RKO (cell line): Measurements from ENCODE around the gene PSMB7.

Experiments used
- DNase-seq: peaks from one replicate; pipeline ENCODE4 v3.0.0-alpha.2; 2016; ENCODE audit warnings: low spot score

The PSMB7 gene

DNA sequence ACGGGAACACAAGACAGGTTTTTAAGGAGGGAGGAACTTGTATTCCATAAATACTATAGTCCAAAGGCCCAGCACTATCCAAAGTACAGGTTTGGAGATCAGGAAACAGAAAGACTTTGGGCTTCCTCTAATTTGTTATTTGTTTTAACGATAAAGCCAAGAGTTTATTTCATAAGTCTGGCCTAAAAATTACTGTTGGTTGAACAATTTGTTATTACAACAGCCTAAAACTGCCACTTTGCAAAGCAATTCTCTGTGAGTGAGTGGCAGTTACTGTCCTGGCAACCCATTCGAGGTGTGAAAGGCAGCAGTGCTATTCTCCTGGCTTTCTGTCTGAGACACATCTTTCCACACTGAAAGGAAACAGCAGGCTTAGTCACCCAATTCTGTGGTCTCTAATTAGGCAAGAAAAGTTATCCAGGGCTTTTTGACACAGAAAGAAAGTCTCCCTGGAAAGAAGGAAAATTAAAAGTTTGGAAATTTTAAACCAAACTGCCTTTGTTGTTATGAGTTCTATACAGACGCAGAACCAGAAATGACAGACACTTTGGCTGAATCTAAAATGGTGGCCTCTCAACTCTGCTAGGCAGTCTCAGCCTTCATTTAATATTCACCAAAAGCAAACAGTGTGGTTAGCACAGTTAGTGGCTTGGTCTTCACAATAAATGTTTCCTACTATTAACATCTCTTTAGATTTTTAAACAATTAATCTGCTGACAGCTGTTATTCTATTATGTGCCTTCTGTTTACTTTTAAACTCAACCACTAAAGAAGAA, 33.9 kb downstream of the PSMB7 start:
- DNase-seq = no peak

- no peak for DNase-seq
These were observed 37.5 kb downstream of the PSMB7 start for GRCh38 chr9:124377551-124378406.

- no peak for DNase-seq
These were observed 38.9 kb downstream of the PSMB7 start for GRCh38 chr9:124376329-124376728.

DNA sequence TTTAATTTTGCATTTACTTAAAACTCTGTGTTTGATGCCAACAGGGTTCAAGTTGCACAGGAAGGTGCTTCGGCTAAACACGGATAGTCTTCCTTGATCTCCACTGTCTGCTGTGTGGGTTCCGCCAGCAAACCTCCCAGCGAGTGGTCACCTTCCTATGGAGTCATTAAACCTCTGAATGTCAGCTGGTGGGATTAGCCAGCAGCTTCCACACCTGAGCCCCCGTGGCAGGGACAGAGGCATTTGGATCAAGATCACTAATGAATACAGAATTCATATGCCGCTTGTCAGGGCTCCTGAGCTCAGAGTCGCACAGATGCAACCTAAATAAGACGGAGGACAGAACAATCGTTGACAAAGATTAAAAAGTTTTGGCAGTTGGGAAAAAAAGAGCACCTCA, 39.5 kb downstream of the PSMB7 start:
- DNase-seq = no peak

DNA sequence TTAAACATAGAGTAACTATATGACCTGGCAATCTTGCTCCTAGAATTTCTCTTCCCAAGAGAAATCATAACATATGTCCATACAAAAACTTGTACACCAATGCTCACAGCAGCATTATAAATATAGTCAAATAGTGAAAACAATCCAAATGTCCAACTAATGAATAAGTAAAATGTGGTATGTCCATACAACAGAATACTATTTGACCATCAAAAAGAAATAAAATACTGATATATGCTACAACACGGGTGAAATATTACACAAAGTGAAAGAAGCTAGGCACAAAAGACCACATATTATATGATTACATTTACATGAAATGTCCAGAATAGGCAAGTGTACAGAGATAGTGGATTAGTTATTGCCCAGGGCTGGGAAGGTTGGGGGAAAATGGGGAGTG, 41.4 kb downstream of the PSMB7 start:
- no peak for DNase-seq

- DNase-seq = no peak
These were observed 41.9 kb downstream of the PSMB7 start for GRCh38 chr9:124373386-124373785.

DNA sequence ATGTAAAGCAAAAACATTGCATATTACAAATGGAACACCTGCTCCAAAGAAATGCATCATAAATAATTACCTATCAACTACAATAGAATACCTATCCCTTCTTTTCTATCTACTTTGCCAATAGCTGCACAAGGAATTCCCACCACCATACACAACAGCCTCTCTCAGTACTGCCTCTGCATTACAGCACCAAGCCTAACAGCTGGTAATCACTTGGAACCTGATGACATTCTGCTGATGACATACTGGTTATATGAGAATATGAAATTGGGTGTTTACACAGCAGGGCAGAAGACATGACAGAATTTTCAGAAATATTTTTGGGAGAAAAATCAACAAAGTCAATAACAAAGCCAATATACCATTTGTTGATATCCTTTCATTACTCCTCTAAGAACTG, 43.2 kb downstream of the PSMB7 start:
- DNase-seq = no peak

GRCh38 chr9:124370896-124371582, 44.2 kb downstream of the PSMB7 start:
- DNase-seq = no peak

DNA sequence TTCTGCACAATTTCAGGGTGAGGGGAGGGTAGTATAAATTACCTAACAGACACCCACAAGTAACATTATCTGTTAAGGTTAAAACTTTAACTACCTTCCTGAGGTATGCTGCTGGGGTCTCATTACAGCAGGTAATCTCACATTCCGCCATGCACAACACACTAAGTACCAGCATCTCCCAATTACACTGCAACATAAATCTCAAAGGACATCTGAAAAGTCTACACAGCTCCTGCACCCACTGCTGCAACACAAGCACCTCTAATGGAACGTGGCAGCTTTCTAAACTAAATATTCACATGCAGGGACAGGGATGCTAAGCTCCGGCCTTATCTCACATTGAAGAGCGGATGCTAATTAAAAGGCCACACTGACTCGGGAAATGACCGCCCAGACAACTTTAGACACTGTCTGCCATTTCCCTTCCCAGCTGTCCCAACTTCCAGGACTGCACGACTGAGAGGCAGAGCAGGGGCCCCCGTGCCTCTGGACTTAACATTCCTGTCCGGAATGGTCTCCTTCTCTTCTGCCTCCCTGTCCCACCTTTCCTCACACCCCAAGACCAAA, 45.9 kb downstream of the PSMB7 start:
- DNase-seq = no peak

DNA sequence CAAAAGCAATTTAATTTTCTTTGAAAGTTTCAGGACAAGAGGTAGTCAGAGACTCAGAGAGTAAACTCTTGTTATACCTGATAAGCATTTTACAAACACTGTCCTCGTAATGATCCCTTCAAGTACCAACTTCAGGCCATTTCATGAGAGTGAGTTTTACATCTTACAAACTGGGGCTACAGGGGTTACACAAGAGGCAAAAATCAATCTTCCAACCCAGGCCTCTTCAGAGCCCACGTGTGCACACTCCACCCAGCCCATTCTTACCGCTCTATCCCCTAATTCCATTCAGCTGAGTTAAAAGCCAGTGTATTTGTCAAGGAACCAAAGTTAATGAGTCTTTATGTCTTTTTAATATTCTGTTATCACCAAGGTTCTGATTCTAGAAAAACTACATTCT, 46.5 kb downstream of the PSMB7 start:
- DNase-seq = no peak

- peak; percentile 54 for DNase-seq
These were observed 48.6 kb downstream of the PSMB7 start for GRCh38 chr9:124366476-124367220.

DNA sequence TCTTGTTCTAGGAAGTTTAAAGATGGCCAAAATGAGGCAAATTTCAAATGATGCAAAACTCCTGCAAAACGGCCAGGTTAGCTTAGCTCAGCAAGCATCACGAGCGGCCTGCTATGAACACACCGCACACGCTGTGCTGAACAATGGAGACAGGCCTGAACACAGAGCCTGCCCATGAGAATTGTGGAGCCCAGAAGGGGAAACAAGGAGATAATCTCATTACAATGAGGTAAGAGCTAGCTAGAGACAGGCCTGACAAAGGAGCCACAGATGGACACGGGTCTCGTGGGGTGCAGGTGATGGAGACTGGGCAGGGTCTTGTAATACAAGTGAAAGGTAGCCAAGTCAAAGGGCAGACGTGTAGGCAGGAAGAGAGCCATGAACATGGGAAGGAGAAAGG, 50.2 kb downstream of the PSMB7 start:
- DNase-seq = no peak

- DNase-seq = no peak
These were observed 51.1 kb downstream of the PSMB7 start for GRCh38 chr9:124364141-124364540.

DNA sequence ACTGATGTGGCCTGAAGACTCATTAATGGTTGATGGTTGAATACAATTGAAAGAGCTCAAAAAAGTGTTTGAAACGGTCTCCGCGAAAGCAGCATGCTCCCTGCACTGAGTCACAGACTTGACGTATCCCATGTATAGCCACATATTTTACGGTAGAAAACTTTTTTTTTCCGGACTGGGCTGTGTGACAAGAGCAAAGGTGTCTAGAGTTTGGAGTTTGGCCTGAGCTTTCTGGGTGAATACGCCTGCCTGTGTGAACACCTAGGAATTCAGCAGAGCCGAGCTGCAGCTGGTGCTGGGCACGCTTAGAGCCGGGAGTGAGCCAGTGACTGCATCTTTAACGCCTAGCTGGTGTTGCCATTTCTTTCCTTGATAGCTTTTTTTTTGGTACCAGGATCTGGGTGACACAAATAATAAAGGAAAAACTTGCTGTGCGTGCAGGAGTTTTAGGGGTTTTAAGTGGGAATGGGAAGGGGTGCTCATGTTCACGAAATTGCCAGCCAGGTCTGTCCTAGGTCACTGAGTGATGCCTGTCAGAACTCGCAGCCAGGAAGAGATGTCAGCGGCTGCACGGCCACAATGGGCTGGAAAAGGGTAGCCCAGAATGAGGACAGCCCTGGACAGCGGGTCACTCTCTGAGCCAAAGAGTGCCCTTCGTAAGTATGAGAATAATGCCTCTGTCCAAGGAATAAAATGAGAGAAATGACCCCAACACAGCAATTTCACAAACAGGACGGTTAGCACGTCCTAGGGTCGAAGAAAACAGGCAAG, 51.7 kb downstream of the PSMB7 start:
- no peak for DNase-seq

GRCh38 chr9:124361128-124361527, 54.1 kb downstream of the PSMB7 start:
- DNase-seq = no peak

- no peak for DNase-seq
These were observed 55.2 kb downstream of the PSMB7 start for GRCh38 chr9:124359855-124360678.

DNA sequence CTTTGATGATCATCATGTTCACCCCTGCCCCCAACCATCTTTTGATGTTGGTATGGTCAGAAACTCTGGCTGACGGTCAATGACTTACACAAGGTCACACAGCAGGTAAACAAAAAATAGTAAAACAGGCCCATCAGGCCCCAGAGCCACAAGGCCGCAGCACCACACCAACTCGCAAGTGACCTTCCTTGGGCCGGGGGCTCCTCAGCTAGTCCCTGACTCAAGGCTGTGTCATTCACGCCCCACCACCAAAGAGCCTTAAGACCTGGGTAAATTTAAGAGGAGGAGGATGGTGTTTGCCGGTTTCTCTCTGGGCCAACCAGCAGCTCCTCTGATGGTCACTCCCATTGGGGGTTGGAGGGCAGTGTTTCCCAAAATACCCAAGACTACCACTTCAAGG, 55.8 kb downstream of the PSMB7 start:
- no peak for DNase-seq

- no peak for DNase-seq
These were observed 56.6 kb downstream of the PSMB7 start for GRCh38 chr9:124358631-124359030.

DNA sequence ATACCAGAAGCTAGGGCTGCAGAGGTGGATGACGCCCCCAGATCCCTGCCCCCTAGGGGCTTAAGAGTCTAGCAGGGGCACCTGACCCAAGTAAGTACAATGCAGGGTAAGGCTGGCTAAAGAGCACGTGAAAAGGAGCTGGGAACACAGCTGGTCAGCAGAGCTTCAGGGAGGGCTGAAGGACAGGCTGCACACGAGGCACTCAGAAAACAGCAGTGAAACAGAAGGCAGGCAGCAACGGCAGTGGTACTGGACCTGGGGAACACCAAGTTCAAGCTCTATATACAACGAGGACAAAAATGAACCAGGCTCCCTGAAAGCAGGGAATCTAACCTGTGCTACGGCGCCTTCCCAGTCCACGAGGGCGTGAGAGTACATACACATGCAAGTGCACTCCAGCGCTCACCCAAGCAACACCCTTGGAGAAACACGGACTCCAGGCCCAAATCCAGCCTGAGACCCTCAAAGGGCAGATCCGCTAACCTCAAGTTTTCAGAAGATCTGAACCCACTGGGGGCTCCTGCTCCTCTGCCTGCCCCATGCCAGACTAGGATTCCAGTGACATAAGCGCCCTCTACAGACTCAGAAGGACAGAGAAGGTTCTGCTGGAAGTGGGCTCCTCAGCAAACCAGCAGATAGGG, 57.4 kb downstream of the PSMB7 start:
- no peak for DNase-seq
